Measurements from ENCODE around the gene ARHGEF10L. TPM values are rescaled to one million over a fixed set of nuclear protein-coding genes. Genes with fewer than 3 reads are reported as not detected.
A peak's percentile ranks its signal among the peaks of the same experiment; 100 is the strongest.

The ARHGEF10L gene
- total and polyA plus RNA-seq, 4 experiments from 2014 or later: 0.47 to 0.78 TPM; not detected in 2

DNA sequence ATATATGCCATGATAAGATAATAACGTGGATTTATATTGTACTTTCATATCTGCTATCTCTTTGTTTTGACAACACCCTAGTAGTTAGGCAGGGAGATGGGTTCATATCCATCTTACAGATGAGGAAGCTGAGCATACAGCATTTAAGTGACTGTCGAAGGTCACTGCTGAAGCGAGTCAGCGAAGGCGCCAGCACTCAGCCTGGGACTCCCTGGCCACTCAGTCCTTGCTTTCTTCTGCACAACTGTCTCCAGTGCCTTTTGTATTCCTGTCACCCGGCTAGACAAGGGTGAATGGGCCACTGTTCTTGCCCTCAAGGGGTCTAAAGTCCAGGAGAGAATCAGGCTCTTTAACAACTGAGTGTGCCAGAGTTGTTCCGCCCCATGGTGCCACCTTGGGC lies 3.1 kb downstream of the ARHGEF10L start:
- Mint-ChIP-seq H3K9me3 (peaks cover 0 to 4% (median 0%) of the 10 kb centered on the region in 8 donors), H3K4me3 (no peak overlapping the region), H3K36me3 (no peaks in the 10 kb centered on the region), H3K27ac (no peak overlapping the region), H3K4me1 (peaks cover 0 to 7% (median 1%) of the 10 kb centered on the region in 4 donors), H3K27me3 (peaks cover 24 to 36% of the 10 kb centered on the region in 2 donors)
- no peak overlapping the region for H3K4me3 ChIP-seq (ENCODE audit: low read length in 2 of 2)
- no peaks in the 10 kb centered on the region for H3K9me3 ChIP-seq (ENCODE audit: control insufficient read depth in 1 of 2, low read length in 2 of 2)
- DNase-seq: no peak
- intact Hi-C loops (cut with micrococcal nuclease): no loop called here
- CTCF ChIA-PET (ENCODE audit: partially characterized antibody): interaction anchor here (1.4 kb wide), 1 partner anchor 123 kb away, joined by 3 read pairs; no protein-coding TSS in a partner anchor
- H3K27ac ChIP-seq (ENCODE audit: low read depth, low read length): no peak overlapping the region
- POLR2A ChIA-PET (ENCODE audit: partially characterized antibody): no interaction called here
- peaks cover 13% of the 10 kb centered on the region for H3K27me3 ChIP-seq (ENCODE audit: insufficient read depth, low read length)
- H3K4me1 ChIP-seq (ENCODE audit: insufficient read depth, low read length): no peaks in the 10 kb centered on the region
- H3K36me3 ChIP-seq (ENCODE audit: insufficient read depth, low read length): no peaks in the 10 kb centered on the region

GRCh38 chr1:17544776-17545350 lies 5.4 kb downstream of the ARHGEF10L start:
- peaks cover 0 to 7% (median 1%) of the 10 kb centered on the region in 4 donors for H3K4me1 Mint-ChIP-seq
- H3K4me3 Mint-ChIP-seq: no peak overlapping the region
- peaks cover 12 to 30% of the 10 kb centered on the region in 2 donors for H3K27me3 Mint-ChIP-seq
- peaks cover 8% of the 10 kb centered on the region for H3K27me3 ChIP-seq (ENCODE audit: insufficient read depth, low read length)
- H3K9me3 Mint-ChIP-seq: peaks cover 0 to 4% (median 0%) of the 10 kb centered on the region in 8 donors
- no peaks in the 10 kb centered on the region for H3K4me1 ChIP-seq (ENCODE audit: insufficient read depth, low read length)
- H3K36me3 Mint-ChIP-seq: no peaks in the 10 kb centered on the region
- H3K36me3 ChIP-seq (ENCODE audit: insufficient read depth, low read length): no peaks in the 10 kb centered on the region
- POLR2A ChIA-PET (ENCODE audit: partially characterized antibody): no interaction called here
- no peaks in the 10 kb centered on the region for H3K9me3 ChIP-seq (ENCODE audit: control insufficient read depth in 1 of 2, low read length in 2 of 2)
- no peak overlapping the region for H3K27ac ChIP-seq (ENCODE audit: low read depth, low read length)
- no peak overlapping the region for H3K4me3 ChIP-seq (ENCODE audit: low read length in 2 of 2)
- H3K27ac Mint-ChIP-seq: no peak overlapping the region
- CTCF ChIA-PET (ENCODE audit: partially characterized antibody): no interaction called here
- intact Hi-C loops (cut with micrococcal nuclease): no loop called here
- no peak for DNase-seq

GRCh38 chr1:17545356-17545755 lies 5.9 kb downstream of the ARHGEF10L start:
- no peaks in the 10 kb centered on the region for H3K36me3 Mint-ChIP-seq
- peaks cover 14 to 27% of the 10 kb centered on the region in 2 donors for H3K27me3 Mint-ChIP-seq
- peaks cover 8% of the 10 kb centered on the region for H3K27me3 ChIP-seq (ENCODE audit: insufficient read depth, low read length)
- POLR2A ChIA-PET (ENCODE audit: partially characterized antibody): no interaction called here
- H3K27ac ChIP-seq (ENCODE audit: low read depth, low read length): no peak overlapping the region
- no peaks in the 10 kb centered on the region for H3K36me3 ChIP-seq (ENCODE audit: insufficient read depth, low read length)
- no peaks in the 10 kb centered on the region for H3K9me3 ChIP-seq (ENCODE audit: control insufficient read depth in 1 of 2, low read length in 2 of 2)
- no peak overlapping the region for H3K4me3 ChIP-seq (ENCODE audit: low read length in 2 of 2)
- CTCF ChIA-PET (ENCODE audit: partially characterized antibody): no interaction called here
- no peaks in the 10 kb centered on the region for H3K4me1 ChIP-seq (ENCODE audit: insufficient read depth, low read length)
- H3K4me3 Mint-ChIP-seq: no peak overlapping the region
- peaks cover 0 to 4% (median 0%) of the 10 kb centered on the region in 8 donors for H3K9me3 Mint-ChIP-seq
- DNase-seq: no peak
- intact Hi-C loops (cut with micrococcal nuclease): no loop called here
- peaks cover 0 to 7% (median under 1%) of the 10 kb centered on the region in 4 donors for H3K4me1 Mint-ChIP-seq
- H3K27ac Mint-ChIP-seq: no peak overlapping the region

GRCh38 chr1:17546946-17547670 lies 7.6 kb downstream of the ARHGEF10L start:
- Histone ChIP-seq H3K9me3 (ENCODE audit: control insufficient read depth in 1 of 2, low read length in 2 of 2) (no peaks in the 10 kb centered on the region), H3K27me3 (ENCODE audit: insufficient read depth, low read length) (no peaks in the 10 kb centered on the region), H3K27ac (ENCODE audit: low read depth, low read length) (no peak overlapping the region), H3K4me3 (ENCODE audit: low read length in 2 of 2) (no peak overlapping the region), H3K36me3 (ENCODE audit: insufficient read depth, low read length) (no peaks in the 10 kb centered on the region), H3K4me1 (ENCODE audit: insufficient read depth, low read length) (no peaks in the 10 kb centered on the region)
- H3K27me3 Mint-ChIP-seq: peaks cover 13 to 22% of the 10 kb centered on the region in 2 donors
- DNase-seq: no peak
- no peak overlapping the region for H3K4me3 Mint-ChIP-seq
- no peaks in the 10 kb centered on the region for H3K36me3 Mint-ChIP-seq
- H3K4me1 Mint-ChIP-seq: no peaks in the 10 kb centered on the region
- H3K27ac Mint-ChIP-seq: no peak overlapping the region
- intact Hi-C loops (cut with micrococcal nuclease): no loop called here
- H3K9me3 Mint-ChIP-seq: peaks cover 0 to 4% (median 0%) of the 10 kb centered on the region in 8 donors
- ChIA-PET POLR2A (ENCODE audit: partially characterized antibody) (no interaction called here), CTCF (ENCODE audit: partially characterized antibody) (interaction anchor here (0.6 kb wide), 1 partner anchor 53 kb away, joined by 3 read pairs; no protein-coding TSS in a partner anchor)

GRCh38 chr1:17549384-17549783 lies 9.9 kb downstream of the ARHGEF10L start:
- H3K36me3 Mint-ChIP-seq: no peaks in the 10 kb centered on the region
- peaks cover 0 to 4% (median 0%) of the 10 kb centered on the region in 8 donors for H3K9me3 Mint-ChIP-seq
- intact Hi-C loops (cut with micrococcal nuclease): no loop called here
- H3K36me3 ChIP-seq (ENCODE audit: insufficient read depth, low read length): no peaks in the 10 kb centered on the region
- H3K27me3 ChIP-seq (ENCODE audit: insufficient read depth, low read length): no peaks in the 10 kb centered on the region
- no peaks in the 10 kb centered on the region for H3K4me1 Mint-ChIP-seq
- ChIA-PET POLR2A (ENCODE audit: partially characterized antibody) (no interaction called here), CTCF (ENCODE audit: partially characterized antibody) (no interaction called here)
- no peak for DNase-seq
- H3K4me1 ChIP-seq (ENCODE audit: insufficient read depth, low read length): no peaks in the 10 kb centered on the region
- H3K27ac Mint-ChIP-seq: no peak overlapping the region
- H3K27me3 Mint-ChIP-seq: peaks cover 22 to 24% of the 10 kb centered on the region in 2 donors
- no peak overlapping the region for H3K4me3 ChIP-seq (ENCODE audit: low read length in 2 of 2)
- no peaks in the 10 kb centered on the region for H3K9me3 ChIP-seq (ENCODE audit: control insufficient read depth in 1 of 2, low read length in 2 of 2)
- no peak overlapping the region for H3K4me3 Mint-ChIP-seq
- no peak overlapping the region for H3K27ac ChIP-seq (ENCODE audit: low read depth, low read length)

- no peak overlapping the region for H3K4me3 ChIP-seq (ENCODE audit: low read length in 2 of 2)
- intact Hi-C loops (cut with micrococcal nuclease): no loop called here
- Mint-ChIP-seq H3K4me3 (no peak overlapping the region), H3K36me3 (no peaks in the 10 kb centered on the region), H3K4me1 (no peaks in the 10 kb centered on the region), H3K27me3 (peaks cover 14 to 19% of the 10 kb centered on the region in 2 donors), H3K27ac (peak overlapping the region in 1 of 7 donors; percentile 40), H3K9me3 (no peaks in the 10 kb centered on the region)
- POLR2A ChIA-PET (ENCODE audit: partially characterized antibody): no interaction called here
- H3K27ac ChIP-seq (ENCODE audit: low read depth, low read length): no peak overlapping the region
- no peaks in the 10 kb centered on the region for H3K36me3 ChIP-seq (ENCODE audit: insufficient read depth, low read length)
- no peaks in the 10 kb centered on the region for H3K9me3 ChIP-seq (ENCODE audit: control insufficient read depth in 1 of 2, low read length in 2 of 2)
- DNase-seq: no peak
- H3K27me3 ChIP-seq (ENCODE audit: insufficient read depth, low read length): no peaks in the 10 kb centered on the region
- no peaks in the 10 kb centered on the region for H3K4me1 ChIP-seq (ENCODE audit: insufficient read depth, low read length)
- CTCF ChIA-PET (ENCODE audit: partially characterized antibody): no interaction called here
These were observed 11.5 kb downstream of the ARHGEF10L start for GRCh38 chr1:17550729-17551584.

DNA sequence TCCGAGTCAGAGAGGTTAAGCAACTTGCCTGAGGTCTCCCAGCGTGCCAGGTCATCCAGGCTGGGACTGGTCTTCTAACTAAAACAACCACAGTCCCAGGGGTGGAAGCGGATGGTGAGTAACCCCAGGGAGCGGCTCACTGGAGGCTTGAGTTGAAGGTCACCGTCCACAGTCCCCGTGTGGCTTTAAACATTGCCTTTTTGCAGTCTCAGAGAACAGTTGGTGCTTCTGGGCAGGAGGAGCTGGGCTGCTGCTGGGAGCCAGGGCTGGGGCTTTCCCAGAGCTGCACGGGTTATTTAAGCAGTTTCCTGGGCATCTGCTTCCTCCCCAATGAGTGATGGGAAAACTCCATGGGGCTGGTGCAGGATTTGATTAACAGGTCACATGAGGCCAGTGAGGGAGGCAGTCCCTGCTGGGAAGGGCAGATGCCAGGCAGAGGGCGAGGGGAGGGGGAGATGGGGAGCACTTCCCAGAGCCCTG lies 12.3 kb downstream of the ARHGEF10L start:
- POLR2A ChIA-PET (ENCODE audit: partially characterized antibody): no interaction called here
- Mint-ChIP-seq H3K4me1 (no peaks in the 10 kb centered on the region), H3K27me3 (peaks cover 11 to 19% of the 10 kb centered on the region in 2 donors), H3K27ac (no peak overlapping the region), H3K4me3 (no peak overlapping the region), H3K9me3 (no peaks in the 10 kb centered on the region), H3K36me3 (no peaks in the 10 kb centered on the region)
- H3K4me3 ChIP-seq (ENCODE audit: low read length in 2 of 2): no peak overlapping the region
- no peaks in the 10 kb centered on the region for H3K36me3 ChIP-seq (ENCODE audit: insufficient read depth, low read length)
- H3K9me3 ChIP-seq (ENCODE audit: control insufficient read depth in 1 of 2, low read length in 2 of 2): no peaks in the 10 kb centered on the region
- no peaks in the 10 kb centered on the region for H3K4me1 ChIP-seq (ENCODE audit: insufficient read depth, low read length)
- no peaks in the 10 kb centered on the region for H3K27me3 ChIP-seq (ENCODE audit: insufficient read depth, low read length)
- DNase-seq: no peak
- CTCF ChIA-PET (ENCODE audit: partially characterized antibody): no interaction called here
- no peak overlapping the region for H3K27ac ChIP-seq (ENCODE audit: low read depth, low read length)
- intact Hi-C loops (cut with micrococcal nuclease): no loop called here

Measured in CD4-positive, alpha-beta memory T cell (primary cell).